Small intestine (tissue), 7 donors: ENCODE measurements around the gene MRPS18B. TPM values are rescaled to one million over a fixed set of nuclear protein-coding genes. Genes with fewer than 3 reads are reported as not detected.

Experiments used
- DNase-seq, 2 donors: peaks; one replicate each; pipeline versions ENCODE4 v3.0.0 to v3.0.0-alpha.2; 2013
- FAIRE-seq: peaks from 2 replicates; lab custom pipeline; 2012; peaks lifted over from hg19 to GRCh38; lab: Jason Lieb, UNC
- H3K27ac ChIP-seq, 3 donors: one replicate each; pipeline ENCODE4 v1.5.1; 2013; ENCODE audit warnings: low read length in 2 of 3, mild to moderate bottlenecking in 2 of 3, control low read depth in 1 of 3, inconsistent platforms in 1 of 3, low read depth in 1 of 3, moderate library complexity in 1 of 3
- H3K27me3 ChIP-seq, 3 donors: one replicate each; pipeline ENCODE4 v1.6.1; 2013; ENCODE audit warnings: low read length in 3 of 3, inconsistent platforms in 1 of 3; ENCODE audit not compliant: control insufficient read depth in 3 of 3, insufficient read depth in 3 of 3
- H3K36me3 ChIP-seq, 3 donors: one replicate each; pipeline ENCODE4 v1.6.1; 2013; ENCODE audit warnings: low read length in 3 of 3, inconsistent platforms in 1 of 3, low read depth in 1 of 3, mild to moderate bottlenecking in 1 of 3, moderate library complexity in 1 of 3; ENCODE audit not compliant: control insufficient read depth in 3 of 3, insufficient read depth in 2 of 3
- H3K4me1 ChIP-seq, 3 donors: one replicate each; pipeline ENCODE4 v1.6.1; 2013; ENCODE audit warnings: low read length in 2 of 3, inconsistent platforms in 1 of 3, low read depth in 1 of 3, mild to moderate bottlenecking in 1 of 3, moderate library complexity in 1 of 3; ENCODE audit not compliant: control insufficient read depth in 3 of 3, insufficient read depth in 2 of 3
- H3K4me3 ChIP-seq, 3 donors: one replicate each; pipeline ENCODE4 v1.5.1; 2013; ENCODE audit warnings: low read length in 3 of 3, control low read depth in 1 of 3, inconsistent platforms in 1 of 3, low read depth in 1 of 3, mild to moderate bottlenecking in 1 of 3, moderate library complexity in 1 of 3
- H3K9me3 ChIP-seq, 2 donors: one replicate each; pipeline ENCODE4 v1.6.1; 2013; ENCODE audit warnings: low read depth in 1 of 2, low read length in 1 of 2; ENCODE audit not compliant: control insufficient read depth in 2 of 2, insufficient read depth in 1 of 2
- WGBS, 3 donors: extraction: QIAGEN DNeasy Blood & Tissue Kit; methylation state at CpG; one replicate each; pipeline ENCODE4 v1.1.7; 2013; 5-methylcytosine and 5-hydroxymethylcytosine counted together
- polyA plus RNA-seq, 4 donors: library from polyadenylated mRNA; stranded (reverse) in 3 of 4; unstranded in 1 of 4; fragments of 200-250 nt in 3 of 4; fragments of 120-200 nt in 1 of 4; gene quantifications; one replicate each; pipeline versions ENCODE4 v1.2.1 to v1.2.3, GENCODE V29; 2013
- donor health status: healthy with polysubstance abuse.
- donor health status: control.
- donor health status: control.
- donor health status: Bipolar disorder and iron deficiency.
- donor health status: healthy.

Gene MRPS18B
- polyA plus RNA-seq, 4 donors = 54.1 to 93.0 (median 90.3) TPM

DNA sequence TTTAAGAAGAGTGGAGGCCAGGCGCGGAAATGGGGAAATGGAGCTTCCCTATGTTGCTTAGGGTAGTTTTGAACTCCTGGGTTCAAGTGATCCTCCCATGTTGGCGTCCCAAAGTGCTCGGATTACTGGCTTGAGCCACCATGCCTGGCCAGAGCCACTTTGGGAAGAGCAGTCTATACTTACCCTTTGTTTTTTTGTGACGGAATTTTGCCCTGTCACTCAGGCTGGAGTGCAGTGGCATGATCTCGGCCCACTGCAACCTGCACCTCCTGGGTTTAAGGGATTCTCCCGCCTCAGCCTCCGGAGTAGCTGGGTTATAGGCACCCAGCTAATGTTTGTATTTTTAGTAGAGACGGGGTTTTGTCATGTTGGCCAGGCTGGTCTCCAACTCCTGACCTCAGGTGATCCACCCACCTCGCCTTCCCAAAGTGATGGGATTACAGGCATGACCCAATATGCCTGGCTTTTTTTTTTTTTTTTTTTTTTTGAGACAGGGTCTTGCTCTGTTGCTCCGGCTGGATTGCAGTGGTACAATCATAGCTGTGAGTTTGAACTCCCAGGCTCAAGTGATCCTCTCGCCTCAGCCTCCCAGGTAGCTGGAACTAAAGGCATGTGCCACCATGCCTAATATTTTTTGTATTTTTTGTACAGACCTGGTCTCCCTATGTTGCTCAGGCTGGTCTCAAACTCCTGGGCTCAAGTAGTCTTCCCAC, 18.6 kb upstream of the MRPS18B start:
- Histone ChIP-seq H3K36me3 (peaks cover 21 to 64% (median 29%) of the 10 kb centered on the region in 3 donors), H3K27me3 (no peaks in the 10 kb centered on the region), H3K4me3 (no peak overlapping the region), H3K4me1 (no peaks in the 10 kb centered on the region), H3K9me3 (no peaks in the 10 kb centered on the region), H3K27ac (no peak overlapping the region)
- WGBS, 3 donors = 77 to 84% (median 78%) methylated on average over 12 of the region's 12 CpGs
- FAIRE-seq (no peak), DNase-seq (no peak)

DNA sequence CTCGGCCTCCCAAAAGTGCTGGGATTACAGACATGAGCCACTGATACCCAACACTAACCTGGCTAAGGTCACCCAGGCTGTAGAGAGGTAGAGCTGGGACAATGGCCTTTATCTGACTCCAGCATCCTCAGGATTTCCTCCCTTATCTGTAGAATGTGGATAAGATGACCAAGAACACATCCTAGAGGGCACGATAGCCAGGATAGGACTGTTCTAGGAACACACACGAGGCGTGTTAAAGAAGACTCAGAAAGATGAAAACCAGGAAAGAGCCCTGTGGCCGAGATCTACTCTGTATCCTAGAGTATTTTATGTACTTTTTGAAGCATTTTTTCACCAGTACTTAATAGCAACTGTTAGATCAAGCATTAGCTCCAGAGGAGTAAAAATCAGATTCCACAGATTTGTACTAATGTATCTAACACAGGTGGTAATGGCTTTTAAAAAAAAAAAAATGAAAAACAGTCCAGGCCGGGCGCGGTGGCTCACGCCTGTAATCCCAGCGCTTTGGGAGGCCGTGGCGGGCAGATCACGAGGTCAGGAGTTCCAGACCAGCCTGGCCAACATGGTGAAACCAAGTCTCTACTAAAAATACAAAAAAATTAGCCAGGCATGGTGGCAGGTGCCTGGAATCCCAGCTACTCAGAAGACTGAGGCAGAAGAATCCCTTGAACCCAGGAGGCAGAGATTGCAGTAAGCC, 17.9 kb upstream of the MRPS18B start:
- WGBS, 3 donors = 71 to 81% (median 71%) methylated on average over 13 of the region's 13 CpGs
- FAIRE-seq (no peak), DNase-seq (no peak)

GRCh38 chr6:30600451-30600961, 17.1 kb upstream of the MRPS18B start:
- DNase-seq (no peak), FAIRE-seq (no peak)
- Histone ChIP-seq H3K4me1 (no peaks in the 10 kb centered on the region), H3K9me3 (no peaks in the 10 kb centered on the region), H3K27me3 (no peaks in the 10 kb centered on the region), H3K4me3 (no peak overlapping the region), H3K27ac (no peak overlapping the region), H3K36me3 (peaks cover 34 to 72% (median 37%) of the 10 kb centered on the region in 3 donors)
- WGBS, 3 donors = 70 to 82% (median 80%) methylated on average over 10 of the region's 10 CpGs

More for the DNA sequence above, 17.9 kb upstream of the MRPS18B start:
- no peak overlapping the region for H3K27ac ChIP-seq
- H3K27me3 ChIP-seq = no peaks in the 10 kb centered on the region
- no peaks in the 10 kb centered on the region for H3K9me3 ChIP-seq
- no peak overlapping the region for H3K4me3 ChIP-seq
- peaks cover 29 to 65% (median 35%) of the 10 kb centered on the region in 3 donors for H3K36me3 ChIP-seq
- no peaks in the 10 kb centered on the region for H3K4me1 ChIP-seq

- DNase-seq = no peak
- H3K4me1 ChIP-seq = no peaks in the 10 kb centered on the region
- no peaks in the 10 kb centered on the region for H3K27me3 ChIP-seq
- 58 to 77% (median 73%) methylated on average over 6 of the region's 6 CpGs for WGBS, 3 donors
- no peak overlapping the region for H3K27ac ChIP-seq
- no peak overlapping the region for H3K4me3 ChIP-seq
- H3K36me3 ChIP-seq = peaks cover 41 to 80% (median 45%) of the 10 kb centered on the region in 3 donors
- no peak for FAIRE-seq
- H3K9me3 ChIP-seq = no peaks in the 10 kb centered on the region
Observed at GRCh38 chr6:30601436-30601814, 16.2 kb upstream of the MRPS18B start.

GRCh38 chr6:30601815-30602641, 15.6 kb upstream of the MRPS18B start:
- Histone ChIP-seq H3K27ac (no peak overlapping the region), H3K4me1 (no peaks in the 10 kb centered on the region), H3K9me3 (no peaks in the 10 kb centered on the region), H3K27me3 (no peaks in the 10 kb centered on the region), H3K36me3 (peaks cover 43 to 81% (median 48%) of the 10 kb centered on the region in 3 donors), H3K4me3 (no peak overlapping the region)
- WGBS, 3 donors = 89 to 91% (median 91%) methylated on average over 30 to 39 of the region's 39 CpGs
- FAIRE-seq = no peak
- no peak for DNase-seq

- H3K27me3 ChIP-seq = no peaks in the 10 kb centered on the region
- no peak for FAIRE-seq
- H3K9me3 ChIP-seq = no peaks in the 10 kb centered on the region
- H3K27ac ChIP-seq = no peak overlapping the region
- H3K4me1 ChIP-seq = no peaks in the 10 kb centered on the region
- no peak overlapping the region for H3K4me3 ChIP-seq
- 93 to 96% (median 94%) methylated on average over 13 of the region's 13 CpGs for WGBS, 3 donors
- H3K36me3 ChIP-seq = peaks cover 51 to 84% (median 52%) of the 10 kb centered on the region in 3 donors
- DNase-seq = no peak
Observed at GRCh38 chr6:30603961-30604360, 13.7 kb upstream of the MRPS18B start.

GRCh38 chr6:30610065-30610464, 7.6 kb upstream of the MRPS18B start:
- no peaks in the 10 kb centered on the region for H3K27me3 ChIP-seq
- DNase-seq (no peak), FAIRE-seq (no peak)
- H3K36me3 ChIP-seq = peaks cover 15 to 37% (median 26%) of the 10 kb centered on the region in 3 donors
- no peak overlapping the region for H3K4me3 ChIP-seq
- 69 to 77% (median 72%) methylated on average over 4 of the region's 4 CpGs for WGBS, 3 donors
- H3K27ac ChIP-seq = no peak overlapping the region
- H3K9me3 ChIP-seq = no peaks in the 10 kb centered on the region
- H3K4me1 ChIP-seq = peaks cover 0 to 14% (median 3%) of the 10 kb centered on the region in 3 donors
